Measurements from ENCODE around the gene ITGA11.

ITGA11 gene

GRCh38 chr15:68447209-68447608 is 15.2 kb upstream of the ITGA11 start:
- no peak for DNase-seq

GRCh38 chr15:68445351-68445750 is 13.4 kb upstream of the ITGA11 start:
- no peak for DNase-seq

- no peak for DNase-seq
These were observed 12.4 kb upstream of the ITGA11 start for GRCh38 chr15:68444336-68444735.

GRCh38 chr15:68442903-68443302 is 10.9 kb upstream of the ITGA11 start:
- DNase-seq = no peak

GRCh38 chr15:68442041-68442440 is 10.1 kb upstream of the ITGA11 start:
- DNase-seq = no peak

GRCh38 chr15:68441045-68441743 is 9.2 kb upstream of the ITGA11 start:
- DNase-seq = no peak

- no peak for DNase-seq
These were observed 8.2 kb upstream of the ITGA11 start for GRCh38 chr15:68440136-68440535.

GRCh38 chr15:68439506-68439905 is 7.5 kb upstream of the ITGA11 start:
- DNase-seq = no peak

- DNase-seq = no peak
These were observed 4.7 kb upstream of the ITGA11 start for GRCh38 chr15:68436680-68437079.

- DNase-seq = no peak
These were observed 4.0 kb upstream of the ITGA11 start for GRCh38 chr15:68435966-68436365.

GRCh38 chr15:68434021-68434420 is 2.1 kb upstream of the ITGA11 start:
- no peak for DNase-seq

GRCh38 chr15:68433551-68433950 is 1.6 kb upstream of the ITGA11 start:
- no peak for DNase-seq

GRCh38 chr15:68432441-68433064 is 590 bp upstream of the ITGA11 start:
- DNase-seq = no peak

GRCh38 chr15:68431037-68431791 is 749 bp downstream of the ITGA11 start:
- no peak for DNase-seq

GRCh38 chr15:68430471-68431036 is 1.4 kb downstream of the ITGA11 start:
- DNase-seq = no peak

GRCh38 chr15:68429691-68430470 is 2.1 kb downstream of the ITGA11 start:
- DNase-seq = no peak

- no peak for DNase-seq
These were observed 3.5 kb downstream of the ITGA11 start for GRCh38 chr15:68428431-68428940.

- DNase-seq = no peak
These were observed 4.0 kb downstream of the ITGA11 start for GRCh38 chr15:68427963-68428362.

GRCh38 chr15:68427366-68427765 is 4.6 kb downstream of the ITGA11 start:
- DNase-seq = no peak

GRCh38 chr15:68426116-68426515 is 5.8 kb downstream of the ITGA11 start:
- no peak for DNase-seq

GRCh38 chr15:68425428-68426060 is 6.4 kb downstream of the ITGA11 start:
- no peak for DNase-seq

Data from anterior cingulate cortex (tissue), 58 donors.